HUES64 (cell line): ENCODE data around the gene NTM. TPM values are rescaled to one million over a fixed set of nuclear protein-coding genes. Genes with fewer than 3 reads are reported as not detected.
A peak's percentile ranks its signal among the peaks of the same experiment; 100 is the strongest.
"Not testable (repeated sequence)": the region's sequence is repeated elsewhere in the genome, so short reads cannot be mapped to it uniquely, and the experiment has no call there.

Source experiments
- H3K27ac ChIP-seq: 2 replicates; pipeline ENCODE4 v1.7.0; 2013; ENCODE audit warnings: low read depth, low read length, inconsistent platforms
- H3K27me3 ChIP-seq: 2 replicates; pipeline ENCODE4 v1.6.1; 2013; ENCODE audit warnings: mild to moderate bottlenecking, low read length; ENCODE audit not compliant: insufficient read depth
- H3K36me3 ChIP-seq: 2 replicates; pipeline ENCODE4 v1.6.1; 2013; ENCODE audit warnings: mild to moderate bottlenecking, low read length; ENCODE audit not compliant: insufficient read depth
- H3K4me1 ChIP-seq: 2 replicates; pipeline ENCODE4 v1.6.1; 2013; ENCODE audit warnings: mild to moderate bottlenecking, low read length, moderate library complexity; ENCODE audit not compliant: insufficient read depth
- H3K4me3 ChIP-seq: 2 replicates; pipeline ENCODE4 v1.5.1; 2013; ENCODE audit warnings: mild to moderate bottlenecking, low read length, moderate library complexity
- H3K9ac ChIP-seq: 2 replicates; pipeline ENCODE4 v1.6.1; 2013; ENCODE audit warnings: mild to moderate bottlenecking, low read depth, low read length
- H3K9me3 ChIP-seq: 2 replicates; pipeline ENCODE4 v1.6.1; 2013; ENCODE audit warnings: low read depth, low read length; ENCODE audit not compliant: insufficient read depth
- WGBS: fragments of 150-250, 120-280 bp; methylation state at CpG from one replicate; pipeline ENCODE4 v1.1.7; 2013; ENCODE audit warnings: missing lambda C conversion rate; 5-methylcytosine and 5-hydroxymethylcytosine counted together
- polyA plus RNA-seq, 2 experiments: library from polyadenylated mRNA; stranded (reverse); fragments of 50-300 nt; gene quantifications; one replicate each; pipeline ENCODE4 v1.2.3, GENCODE V29; 2013

The NTM gene
- polyA plus RNA-seq (2013, experiment 1 of 2), result 15.3 TPM
- 16.2 TPM for polyA plus RNA-seq (2013, experiment 2 of 2)

- Histone ChIP-seq H3K36me3 (no peaks in the 10 kb centered on the region), H3K4me3 (peak within 1 kb of the TSS; percentile 34), H3K9me3 (no peaks in the 10 kb centered on the region), H3K4me1 (peaks cover 38% of the 10 kb centered on the region), H3K27me3 (peaks cover 21% of the 10 kb centered on the region), H3K9ac (no peak within 1 kb of the TSS), H3K27ac (no peak within 1 kb of the TSS)
- WGBS, result 91% methylated on average over 7 of the region's 7 CpGs
These were observed at the start of gene NTM for GRCh38 chr11:131370090-131370751. NTM (plus strand) TSS chr11:131370615.

- H3K4me3 ChIP-seq, result no peak overlapping the region
- no peaks in the 10 kb centered on the region for H3K27me3 ChIP-seq
- no peaks in the 10 kb centered on the region for H3K4me1 ChIP-seq
- H3K9ac ChIP-seq, result no peak overlapping the region
- H3K27ac ChIP-seq, result no peak overlapping the region
- no peaks in the 10 kb centered on the region for H3K36me3 ChIP-seq
- no peaks in the 10 kb centered on the region for H3K9me3 ChIP-seq
- 96% methylated on average over 11 of the region's 11 CpGs for WGBS
These were observed 45.4 kb upstream of the NTM start for GRCh38 chr11:131324921-131325570.

GRCh38 chr11:131326829-131327228 is 43.6 kb upstream of the NTM start:
- Histone ChIP-seq H3K9ac (no peak overlapping the region), H3K36me3 (no peaks in the 10 kb centered on the region), H3K4me1 (no peaks in the 10 kb centered on the region), H3K27me3 (no peaks in the 10 kb centered on the region), H3K9me3 (no peaks in the 10 kb centered on the region), H3K27ac (no peak overlapping the region), H3K4me3 (no peak overlapping the region)
- 62% methylated on average over 4 of the region's 4 CpGs for WGBS

- Histone ChIP-seq H3K27me3 (no peaks in the 10 kb centered on the region), H3K9me3 (no peaks in the 10 kb centered on the region), H3K9ac (no peak overlapping the region), H3K27ac (no peak overlapping the region), H3K4me3 (no peak overlapping the region), H3K4me1 (no peaks in the 10 kb centered on the region), H3K36me3 (no peaks in the 10 kb centered on the region)
- WGBS, result 83% methylated on average over 5 of the region's 5 CpGs
These were observed 43.0 kb upstream of the NTM start for GRCh38 chr11:131327421-131327820.

- Histone ChIP-seq H3K9me3 (no peaks in the 10 kb centered on the region), H3K9ac (no peak overlapping the region), H3K4me3 (no peak overlapping the region), H3K27me3 (no peaks in the 10 kb centered on the region), H3K36me3 (no peaks in the 10 kb centered on the region), H3K27ac (no peak overlapping the region), H3K4me1 (no peaks in the 10 kb centered on the region)
- 84% methylated on average over 3 of the region's 3 CpGs for WGBS
These were observed 41.6 kb upstream of the NTM start for GRCh38 chr11:131328843-131329242.

- Histone ChIP-seq H3K27me3 (no peaks in the 10 kb centered on the region), H3K27ac (no peak overlapping the region), H3K4me1 (no peaks in the 10 kb centered on the region), H3K4me3 (no peak overlapping the region), H3K9me3 (no peaks in the 10 kb centered on the region), H3K36me3 (no peaks in the 10 kb centered on the region), H3K9ac (no peak overlapping the region)
- WGBS, result 94% methylated on average over 7 of the region's 7 CpGs
These were observed 39.4 kb upstream of the NTM start for GRCh38 chr11:131331010-131331409.

GRCh38 chr11:131331546-131331945 is 38.9 kb upstream of the NTM start:
- no peaks in the 10 kb centered on the region for H3K4me1 ChIP-seq
- no peaks in the 10 kb centered on the region for H3K9me3 ChIP-seq
- no peaks in the 10 kb centered on the region for H3K36me3 ChIP-seq
- H3K27ac ChIP-seq, result no peak overlapping the region
- no peak overlapping the region for H3K4me3 ChIP-seq
- H3K9ac ChIP-seq, result no peak overlapping the region
- WGBS, result 95% methylated on average over 5 of the region's 5 CpGs
- no peaks in the 10 kb centered on the region for H3K27me3 ChIP-seq

- H3K4me3 ChIP-seq, result no peak overlapping the region
- H3K9ac ChIP-seq, result no peak overlapping the region
- H3K27ac ChIP-seq, result no peak overlapping the region
- H3K9me3 ChIP-seq, result no peaks in the 10 kb centered on the region
- no peaks in the 10 kb centered on the region for H3K27me3 ChIP-seq
- H3K36me3 ChIP-seq, result no peaks in the 10 kb centered on the region
- no peaks in the 10 kb centered on the region for H3K4me1 ChIP-seq
These were observed 35.8 kb upstream of the NTM start for GRCh38 chr11:131334601-131335000.

- not testable (repeated sequence) for H3K27me3 ChIP-seq, H3K4me1 ChIP-seq, H3K4me3 ChIP-seq, H3K9me3 ChIP-seq, H3K36me3 ChIP-seq, H3K27ac ChIP-seq, H3K9ac ChIP-seq
- WGBS, result 91% methylated on average over 3 of the region's 5 CpGs
These were observed 28.5 kb upstream of the NTM start for GRCh38 chr11:131341900-131342299.

GRCh38 chr11:131342442-131342841 is 28.0 kb upstream of the NTM start:
- H3K9me3 ChIP-seq, H3K9ac ChIP-seq, H3K4me3 ChIP-seq, H3K36me3 ChIP-seq, H3K27me3 ChIP-seq, H3K27ac ChIP-seq, H3K4me1 ChIP-seq: not testable (repeated sequence)
- WGBS, result 97% methylated on average over 4 of the region's 6 CpGs

GRCh38 chr11:131345406-131345805 is 25.0 kb upstream of the NTM start:
- H3K27ac ChIP-seq, result no peak overlapping the region
- no peaks in the 10 kb centered on the region for H3K9me3 ChIP-seq
- no peaks in the 10 kb centered on the region for H3K4me1 ChIP-seq
- no peak overlapping the region for H3K4me3 ChIP-seq
- H3K36me3 ChIP-seq, result no peaks in the 10 kb centered on the region
- 94% methylated on average over 3 of the region's 3 CpGs for WGBS
- no peak overlapping the region for H3K9ac ChIP-seq
- H3K27me3 ChIP-seq, result no peaks in the 10 kb centered on the region
